Activated CD8-positive, alpha-beta memory T cell treated with anti-CD3 and anti-CD28 coated beads, Interleukin-2, amount 50 U/mL, for 1 hour (primary cell): ENCODE results near the gene GABRR2.
"Not testable (repeated sequence)": the region's sequence is repeated elsewhere in the genome, so short reads cannot be mapped to it uniquely, and the experiment has no call there.

ENCODE experiments used
- DNase-seq: peaks from one replicate; pipeline ENCODE4 v3.0.0-alpha.2; 2020; ENCODE audit errors: extremely low read depth

GABRR2 gene

GRCh38 chr6:89258912-89259311 lies 56.2 kb downstream of the GABRR2 start:
- DNase-seq: no peak

- DNase-seq: no peak
Measured at GRCh38 chr6:89257781-89258180, 57.3 kb downstream of the GABRR2 start.

- no peak for DNase-seq
Measured at GRCh38 chr6:89257346-89257745, 57.8 kb downstream of the GABRR2 start.

- DNase-seq: no peak
Measured at GRCh38 chr6:89255417-89255816, 59.7 kb downstream of the GABRR2 start.

DNA sequence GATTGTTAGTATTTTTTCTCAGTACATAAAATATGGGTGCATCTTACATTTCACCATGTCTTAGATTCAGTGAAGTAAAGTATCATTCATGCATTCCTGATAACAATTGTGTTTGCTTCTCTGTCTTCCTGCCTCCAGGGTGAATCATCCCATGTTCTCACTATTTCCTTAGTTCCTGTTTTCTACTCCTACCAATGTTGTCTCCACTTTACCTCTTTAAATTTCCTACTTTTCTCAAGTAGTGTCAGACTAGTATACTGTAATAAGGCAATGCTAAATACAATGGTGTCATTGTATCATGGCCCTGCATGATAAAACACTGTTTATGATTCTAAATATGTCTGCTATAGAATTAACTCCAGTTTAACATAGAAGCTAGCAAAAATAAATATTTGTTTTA lies 60.5 kb downstream of the GABRR2 start:
- DNase-seq: no peak

- DNase-seq: no peak
Measured at GRCh38 chr6:89252907-89253306, 62.2 kb downstream of the GABRR2 start.

GRCh38 chr6:89251976-89252375 lies 63.1 kb downstream of the GABRR2 start:
- no peak for DNase-seq

- no peak for DNase-seq
Measured at GRCh38 chr6:89251170-89251569, 63.9 kb downstream of the GABRR2 start.

DNA sequence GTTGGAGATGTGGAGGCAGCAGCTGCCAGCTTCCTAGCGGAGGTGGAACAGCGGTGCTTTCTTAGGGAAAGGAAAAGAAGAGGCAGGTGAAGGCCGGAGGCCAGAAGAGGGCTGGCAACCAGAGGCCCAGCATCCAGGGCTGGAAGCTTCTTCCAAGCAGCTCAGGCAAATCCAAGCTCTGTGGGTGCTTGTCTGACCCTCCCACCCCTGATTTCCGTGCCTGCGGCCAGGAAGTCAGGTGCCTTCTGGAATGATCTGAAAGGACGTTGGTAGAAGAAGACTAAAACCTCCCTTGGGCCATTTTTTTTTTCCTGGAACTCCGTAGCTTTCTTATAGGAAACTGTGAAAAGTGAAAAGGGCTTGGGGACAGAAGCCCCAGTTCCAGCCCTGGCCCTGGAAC lies 64.9 kb downstream of the GABRR2 start:
- DNase-seq: no peak

DNA sequence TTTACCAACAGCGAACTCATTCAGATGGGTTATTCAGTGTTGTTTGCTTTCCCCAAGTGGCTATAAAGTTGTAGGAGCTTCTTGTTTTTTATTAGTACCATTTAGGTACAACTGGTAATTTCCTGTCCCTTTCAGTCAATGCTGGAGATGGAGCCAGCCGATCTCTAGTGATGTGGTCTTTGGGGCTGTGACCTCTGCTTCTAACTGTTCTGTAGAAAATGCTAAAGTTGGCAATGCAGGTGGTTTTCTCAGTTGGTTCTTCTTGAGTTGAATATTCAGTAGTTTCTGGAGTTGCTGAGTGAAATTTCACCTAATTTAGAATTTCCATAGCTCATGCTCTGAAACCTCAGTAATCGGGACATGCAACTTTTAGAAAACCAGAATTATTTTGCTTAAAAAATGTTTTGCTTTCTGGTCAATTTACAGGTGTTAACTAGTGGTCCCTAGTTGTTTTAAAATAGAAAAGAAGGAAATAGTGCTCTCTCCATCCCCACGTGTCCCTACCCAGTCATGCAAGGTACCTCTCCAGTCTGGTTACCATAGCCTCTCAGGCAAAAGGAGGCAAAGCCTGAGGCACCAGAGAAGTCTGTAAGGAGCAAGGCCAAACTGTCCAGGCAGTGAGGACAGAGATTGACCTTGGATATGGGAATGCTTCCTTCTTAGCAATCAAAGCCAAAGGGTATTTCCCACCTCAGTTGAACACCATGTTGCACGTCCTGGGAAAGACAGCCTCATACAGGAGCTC lies 70.7 kb downstream of the GABRR2 start:
- DNase-seq: no peak

DNA sequence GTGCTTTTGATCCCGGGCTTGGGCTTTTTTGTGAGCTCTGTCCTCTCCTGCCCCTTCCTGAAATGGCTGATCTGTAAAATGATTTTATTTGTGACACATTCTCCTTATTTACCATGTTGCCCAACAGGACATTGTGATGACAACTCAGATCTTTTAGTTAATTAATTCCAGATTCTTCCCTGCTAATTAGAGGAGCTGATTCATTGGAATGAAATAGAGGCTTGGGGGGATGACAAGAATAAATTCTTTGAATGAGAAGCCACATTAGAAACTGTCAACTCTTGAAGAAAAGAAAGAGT lies 71.8 kb downstream of the GABRR2 start:
- no peak for DNase-seq

- DNase-seq: no peak
Measured at GRCh38 chr6:89242574-89243330, 72.3 kb downstream of the GABRR2 start.

DNA sequence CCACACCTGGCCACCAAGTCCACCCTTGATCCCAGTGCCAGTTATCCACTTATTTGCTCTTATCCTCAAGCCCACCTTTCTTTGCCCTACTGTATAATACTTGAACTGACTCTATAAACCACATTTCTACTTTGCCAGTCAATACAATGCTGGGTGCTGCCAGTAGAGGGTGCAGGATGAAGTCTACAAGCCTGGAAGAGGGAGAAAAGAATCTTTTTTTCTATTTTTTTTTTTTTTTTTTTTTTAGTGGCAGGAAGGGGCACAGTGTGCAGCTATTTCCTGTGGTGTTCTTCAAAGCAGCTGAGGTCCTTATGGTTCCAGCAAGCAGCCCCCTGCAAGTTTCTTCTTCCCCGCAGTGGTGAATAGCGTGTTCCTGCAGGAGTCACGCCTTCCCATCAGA lies 75.8 kb downstream of the GABRR2 start:
- no peak for DNase-seq

- DNase-seq: no peak
Measured at GRCh38 chr6:89237158-89237557, 77.9 kb downstream of the GABRR2 start.

DNA sequence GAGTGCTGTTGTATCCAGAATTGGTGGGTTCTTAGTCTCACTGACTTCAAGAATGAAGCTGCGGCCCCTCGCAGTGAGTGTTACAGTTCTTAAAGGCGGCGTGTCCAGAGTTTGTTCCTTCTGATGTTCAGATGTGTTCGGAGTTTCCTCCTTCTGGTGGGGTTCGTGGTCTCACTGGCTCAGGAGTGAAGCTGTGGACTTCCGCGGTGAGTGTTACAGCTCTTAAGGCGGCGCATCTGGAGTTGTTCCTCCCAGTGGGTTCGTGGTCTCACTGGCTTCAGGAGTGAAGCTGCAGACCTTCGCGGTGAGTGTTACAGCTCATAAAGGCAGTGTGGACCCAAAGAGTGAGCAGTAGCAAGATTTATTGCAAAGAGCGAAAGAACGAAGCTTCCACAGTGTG lies 81.5 kb downstream of the GABRR2 start:
- DNase-seq: not testable (repeated sequence)

GRCh38 chr6:89222712-89223039 lies 92.4 kb downstream of the GABRR2 start:
- DNase-seq: no peak

DNA sequence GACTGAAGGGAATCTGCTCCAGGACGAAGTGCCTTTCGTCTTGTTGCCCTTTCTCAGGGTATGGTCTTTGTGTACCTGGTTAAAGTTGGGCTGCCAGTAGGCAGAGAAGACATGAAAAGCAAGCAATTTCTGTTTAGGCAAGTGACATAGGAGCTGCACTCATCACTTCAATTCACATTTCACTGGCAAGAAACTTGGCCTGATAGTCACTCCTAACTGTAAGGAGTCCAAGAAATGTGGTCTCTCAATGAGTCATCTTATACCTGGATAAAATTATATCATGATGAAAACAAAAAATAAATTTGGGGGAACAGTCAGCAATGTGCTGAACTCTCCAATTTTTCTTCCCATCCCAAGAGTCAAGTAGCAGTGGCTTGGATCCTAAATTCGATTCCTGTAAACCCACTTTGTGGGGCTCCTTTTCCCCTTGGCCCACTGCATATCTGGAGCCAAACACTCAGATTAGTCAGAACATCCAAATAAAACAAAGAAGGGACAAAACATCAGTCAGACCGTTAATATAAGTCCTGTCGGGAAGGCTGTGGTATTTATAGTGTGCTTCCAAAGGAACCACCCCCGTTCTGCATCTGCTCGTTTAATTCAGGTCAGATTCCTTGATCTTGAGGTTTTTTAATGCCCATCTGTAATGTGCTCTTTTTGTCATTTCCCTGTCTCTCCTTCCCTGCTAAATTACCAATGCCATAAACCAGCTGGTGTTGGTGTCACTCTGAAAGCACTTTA lies 93.0 kb downstream of the GABRR2 start:
- DNase-seq: no peak

DNA sequence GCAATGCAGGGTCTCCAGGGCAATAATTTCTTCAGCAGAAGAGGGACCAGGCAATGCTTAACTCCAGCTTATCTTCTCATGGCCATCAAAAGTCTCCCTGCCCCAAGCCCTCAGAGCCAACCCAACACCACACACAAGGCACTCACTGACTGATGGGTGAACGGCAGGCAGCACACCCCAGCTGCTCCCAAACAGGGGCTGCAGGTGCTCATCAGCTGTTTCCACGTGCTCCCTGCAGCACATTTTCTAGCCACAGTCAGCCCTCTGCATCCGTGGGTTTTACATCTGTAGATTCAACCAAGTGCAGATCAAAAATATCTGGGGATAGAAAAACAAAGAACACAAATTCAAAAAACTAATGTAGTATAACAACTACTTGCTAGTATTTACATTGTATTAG lies 94.0 kb downstream of the GABRR2 start:
- DNase-seq: no peak

DNA sequence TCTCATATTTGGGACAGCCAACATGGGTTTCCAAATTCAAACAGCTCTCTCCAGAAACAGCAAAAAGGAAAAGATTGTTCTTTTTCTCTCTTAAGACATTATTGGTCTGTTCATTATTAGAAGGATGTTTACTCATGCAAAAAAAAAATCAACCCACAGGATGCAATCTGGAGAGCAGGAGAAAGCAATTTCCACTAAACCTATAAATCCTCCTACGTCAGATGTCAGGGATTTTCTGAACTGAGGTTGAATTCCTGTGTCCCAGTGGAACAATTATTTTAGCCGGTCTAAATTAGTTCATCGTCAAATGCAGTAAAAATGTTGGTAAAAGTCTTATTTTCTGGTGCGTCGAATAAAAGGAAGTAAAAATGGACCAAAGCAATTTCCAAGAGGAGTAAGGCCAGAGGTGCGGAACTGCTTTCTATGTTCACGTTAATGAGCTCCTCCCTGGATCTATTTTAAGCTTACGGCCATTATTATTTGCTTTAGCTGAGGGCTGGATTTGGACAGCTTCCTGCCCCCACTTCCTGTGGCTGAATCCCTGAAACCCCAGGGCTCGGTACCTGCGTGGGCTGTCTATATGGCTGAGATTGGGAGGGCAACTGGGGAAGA lies 97.7 kb downstream of the GABRR2 start, which contains the start of gene GABRR1:
Gene GABRR1, minus strand, starts transcription at position 60 of the 612 bp plus-strand sequence. Its CDS starts 36 bp downstream, at position 24.
- no peak for DNase-seq

- no peak for DNase-seq
Measured at GRCh38 chr6:89216411-89216810, 98.7 kb downstream of the GABRR2 start.

DNA sequence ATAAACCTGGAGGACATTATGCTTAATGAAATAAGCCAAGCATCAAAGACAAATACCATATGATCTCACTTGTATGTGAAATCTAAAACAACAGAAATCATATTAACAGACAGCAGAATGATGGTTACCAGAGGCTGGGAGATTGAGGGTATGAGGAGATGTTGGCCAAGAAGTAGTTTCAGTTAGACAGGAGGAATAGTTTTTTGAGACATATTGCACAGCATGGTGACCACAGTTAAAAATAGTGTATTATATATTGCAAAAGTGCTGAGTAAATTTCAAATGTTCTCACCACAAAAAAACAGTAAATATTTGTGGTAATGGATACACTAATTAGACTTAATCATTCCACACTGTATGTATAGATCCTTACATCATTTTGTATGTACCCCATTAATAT lies 99.7 kb downstream of the GABRR2 start:
- DNase-seq: no peak

GRCh38 chr6:89214197-89214596 lies 100.9 kb downstream of the GABRR2 start:
- DNase-seq: no peak
